GM21526 (cell line): ENCODE measurements around the gene EHD2.
"Not testable (repeated sequence)": the region's sequence is repeated elsewhere in the genome, so short reads cannot be mapped to it uniquely, and the experiment has no call there.

Experiments
- ATAC-seq: cut with Tn5 transposase; IDR thresholded peaks from one replicate; pipeline ENCODE4 v1.9.1; 2021; ENCODE audit warnings: moderate library complexity; ENCODE audit not compliant: unreplicated experiment, low FRiP score

Gene EHD2

GRCh38 chr19:47745010-47745901, 32.0 kb downstream of the EHD2 start, which contains the start of gene NOP53:
NOP53 (plus strand) TSS chr19:47745546; CDS start chr19:47745560, 14 bp downstream.
- ATAC-seq, result peak; percentile 52

DNA sequence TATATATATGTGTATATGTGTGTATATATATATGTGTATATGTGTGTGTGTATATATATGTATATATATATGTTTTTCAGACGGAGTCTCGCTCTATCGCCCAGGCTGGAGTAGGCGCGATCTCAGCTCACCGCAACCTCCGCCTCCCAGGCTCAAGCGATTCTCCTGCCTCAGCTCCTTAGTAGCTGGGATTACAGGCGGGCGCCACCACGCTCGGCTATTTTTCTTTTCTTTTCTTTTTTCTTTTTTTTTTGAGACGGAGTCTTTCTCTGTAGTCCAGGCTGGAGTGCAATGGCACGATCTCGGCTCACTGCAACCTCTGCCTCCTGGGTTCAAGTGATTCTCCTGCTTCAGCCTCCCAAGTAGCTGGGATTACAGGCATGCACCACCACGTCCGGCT, 32.9 kb downstream of the EHD2 start:
- ATAC-seq, result not testable (repeated sequence)

DNA sequence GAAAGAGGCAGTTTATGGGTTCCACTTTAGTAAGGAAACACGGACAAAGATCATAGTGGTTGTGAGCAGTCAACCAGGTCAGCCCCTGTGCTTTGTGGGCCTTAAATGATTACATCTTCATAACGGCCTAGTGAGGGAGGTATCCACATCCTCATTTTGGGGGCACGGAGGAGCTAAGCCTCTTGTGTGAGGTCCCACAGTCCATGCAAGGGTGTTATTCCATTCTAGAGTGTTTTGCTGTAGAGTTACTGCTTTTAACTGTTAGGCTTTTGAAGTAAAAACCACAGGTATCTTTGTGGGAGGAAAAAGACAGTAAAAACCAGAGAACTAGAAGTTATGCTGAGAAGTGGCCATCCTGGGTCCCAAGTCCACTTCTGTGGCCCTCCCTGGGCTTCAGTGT, 36.1 kb downstream of the EHD2 start:
- no peak for ATAC-seq

DNA sequence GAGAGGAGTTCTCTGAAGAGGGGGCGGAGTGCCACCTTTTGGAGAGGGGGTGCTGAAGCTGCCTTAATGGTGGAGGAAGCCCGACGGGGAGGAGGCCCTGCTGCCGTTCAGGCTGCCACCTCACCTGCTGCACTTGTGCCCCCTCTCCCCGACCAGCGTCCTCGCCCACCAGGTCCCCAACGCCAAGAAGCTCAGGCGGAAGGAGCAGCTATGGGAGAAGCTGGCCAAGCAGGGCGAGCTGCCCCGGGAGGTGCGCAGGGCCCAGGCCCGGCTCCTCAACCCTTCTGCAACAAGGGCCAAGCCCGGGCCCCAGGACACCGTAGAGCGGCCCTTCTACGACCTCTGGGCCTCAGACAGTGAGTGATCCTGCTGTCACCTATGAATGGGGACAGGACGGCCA, 37.5 kb downstream of the EHD2 start:
- ATAC-seq, result no peak

DNA sequence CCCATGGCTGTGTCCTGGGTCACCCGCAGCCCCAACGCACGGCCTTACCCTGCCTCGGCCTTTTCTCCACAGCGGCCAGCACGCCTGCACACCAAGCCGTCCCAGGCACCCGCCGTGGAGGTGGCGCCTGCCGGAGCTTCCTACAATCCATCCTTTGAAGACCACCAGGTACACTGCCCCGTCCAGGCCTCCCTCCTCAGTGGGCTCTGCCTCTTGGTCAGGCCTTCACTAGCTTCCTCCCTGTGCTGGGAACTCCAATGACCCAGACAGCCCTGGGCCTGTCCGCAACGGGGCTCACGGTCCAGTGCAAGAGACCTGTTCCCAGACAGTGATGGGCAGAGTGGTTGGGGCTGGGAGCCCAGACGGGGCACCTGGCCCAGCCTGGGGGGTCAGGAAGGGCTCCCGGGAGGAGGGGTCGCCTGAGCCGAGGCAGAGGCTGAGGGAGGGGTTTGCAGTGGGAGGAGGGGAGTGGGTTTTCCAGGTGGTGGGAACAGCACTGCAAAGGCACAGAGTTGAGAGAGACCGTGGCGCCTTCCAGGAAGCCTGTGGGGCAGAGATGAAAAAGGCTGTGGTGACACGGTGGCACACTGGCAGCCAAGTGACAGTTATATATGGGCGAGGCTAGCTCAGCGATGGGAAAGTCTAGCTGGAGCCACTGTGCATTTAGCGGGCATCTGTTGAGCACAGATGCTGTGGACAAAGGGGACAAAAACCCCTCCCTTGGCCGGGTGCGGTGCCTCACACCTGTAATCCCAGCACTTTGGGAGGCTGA, 39.4 kb downstream of the EHD2 start:
- no peak for ATAC-seq

GRCh38 chr19:47754206-47755064, 41.2 kb downstream of the EHD2 start:
- no peak for ATAC-seq

- ATAC-seq, result no peak
These were observed 42.0 kb downstream of the EHD2 start for GRCh38 chr19:47755065-47755761.

DNA sequence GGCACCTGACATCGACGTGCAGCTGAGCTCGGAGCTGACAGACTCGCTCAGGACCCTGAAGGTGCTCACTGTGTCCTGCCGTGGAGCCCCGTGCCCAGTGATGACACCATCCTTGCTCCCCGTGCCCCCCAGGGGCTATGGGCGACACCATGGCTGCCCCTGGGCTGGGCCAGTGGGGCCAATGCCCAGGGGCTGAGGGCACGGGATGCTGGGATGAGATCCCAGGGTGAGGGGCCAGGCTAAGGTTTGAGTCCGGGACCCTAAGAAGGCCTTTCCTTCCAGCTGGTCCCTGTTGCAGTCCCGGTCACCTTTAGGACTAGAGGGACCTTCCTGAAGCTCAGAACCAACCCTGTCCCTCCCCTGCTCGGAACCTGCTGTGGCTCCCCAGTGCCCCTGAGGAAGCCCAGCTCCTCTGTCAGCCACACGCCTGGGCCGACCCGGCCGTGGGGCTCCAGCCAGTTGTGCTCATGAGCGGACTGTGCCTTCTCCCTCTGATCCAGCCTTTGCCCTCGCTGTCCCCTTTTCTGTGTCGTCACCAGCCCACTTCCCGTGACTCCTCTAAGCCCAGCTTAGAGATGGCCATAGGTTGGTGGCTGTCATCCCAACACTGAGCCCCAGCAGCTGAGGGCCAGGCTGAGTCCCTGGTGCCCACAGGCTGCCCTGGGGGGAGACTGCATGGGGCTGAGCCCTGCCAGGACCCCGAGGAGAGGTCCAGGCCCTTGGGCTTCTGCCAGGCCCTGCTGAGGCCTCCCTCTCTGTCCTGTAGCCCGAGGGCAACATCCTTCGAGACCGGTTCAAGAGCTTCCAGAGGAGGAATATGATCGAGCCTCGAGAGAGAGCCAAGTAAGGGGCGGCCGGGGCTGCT, 42.8 kb downstream of the EHD2 start:
- no peak for ATAC-seq

GRCh38 chr19:47756627-47756929, 43.4 kb downstream of the EHD2 start:
- no peak for ATAC-seq

DNA sequence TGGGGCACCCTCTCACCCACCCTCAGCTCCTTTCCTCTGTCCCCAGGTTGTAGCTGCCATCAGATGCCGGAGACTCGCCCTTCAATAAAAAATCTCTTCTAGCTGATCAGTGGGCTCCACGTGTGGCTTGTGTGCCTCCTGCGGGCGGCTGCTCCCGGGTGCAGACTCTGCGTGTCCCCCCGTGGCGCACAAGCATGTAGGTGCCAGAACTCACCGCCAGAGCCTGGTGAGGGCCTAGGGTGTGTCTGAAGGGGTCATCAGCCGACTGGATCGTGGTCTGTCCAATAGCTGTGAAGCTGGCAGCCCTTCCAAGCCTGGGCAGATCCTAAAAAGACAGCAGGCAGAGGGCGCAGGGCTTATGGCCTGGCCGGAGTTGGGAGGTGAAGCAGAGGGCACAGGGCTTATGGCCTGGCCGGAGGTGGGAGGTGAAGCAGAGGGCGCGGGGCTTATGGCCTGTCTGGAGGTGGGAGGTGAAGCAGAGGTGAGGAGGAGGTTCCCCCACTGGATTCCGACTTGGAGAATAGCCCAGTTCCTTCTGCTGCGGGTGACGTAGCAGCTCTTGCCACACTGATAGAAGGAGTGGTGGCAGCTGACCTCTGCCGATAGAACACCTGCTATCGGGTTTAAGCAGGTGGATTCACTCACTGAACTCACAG, 43.9 kb downstream of the EHD2 start:
- ATAC-seq, result no peak

DNA sequence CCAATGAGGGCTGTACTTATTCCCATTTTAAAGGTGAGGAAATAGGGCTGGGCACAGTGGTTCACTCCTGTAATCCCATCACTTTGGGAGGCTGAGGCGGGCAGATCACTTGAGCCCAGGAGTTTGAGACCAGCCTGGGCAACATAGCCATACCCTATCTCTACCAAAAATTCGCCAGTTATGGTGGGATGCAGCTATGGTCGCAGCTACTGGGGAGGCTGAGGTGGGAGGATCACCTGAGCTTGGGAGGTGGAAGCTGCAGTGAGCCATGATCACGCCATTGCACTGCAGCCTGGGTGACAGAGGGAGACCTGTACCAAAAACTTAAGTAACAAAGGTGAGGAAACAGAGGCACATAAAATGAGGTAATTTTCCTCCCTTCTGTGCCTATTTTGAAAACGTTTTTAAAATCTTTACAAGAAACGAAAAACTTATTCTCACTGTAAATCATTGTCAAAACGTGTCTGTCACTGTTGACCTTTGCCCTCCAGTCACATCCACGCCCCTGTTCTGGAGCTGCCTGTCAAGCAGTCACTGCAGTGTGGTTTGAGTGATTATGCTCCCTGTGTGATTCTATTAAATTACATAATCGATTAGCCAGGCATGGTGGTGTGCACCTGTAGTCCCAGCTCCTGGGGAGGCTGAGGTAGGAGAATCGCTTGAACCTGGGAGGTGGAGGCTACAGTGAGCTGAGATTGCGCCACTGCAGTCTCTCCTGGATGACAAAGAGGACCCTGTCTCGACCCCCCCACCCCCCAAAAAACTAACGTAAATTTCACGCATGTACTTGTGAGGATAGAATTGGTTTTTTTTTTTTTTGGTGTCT, 44.6 kb downstream of the EHD2 start:
- ATAC-seq, result no peak

DNA sequence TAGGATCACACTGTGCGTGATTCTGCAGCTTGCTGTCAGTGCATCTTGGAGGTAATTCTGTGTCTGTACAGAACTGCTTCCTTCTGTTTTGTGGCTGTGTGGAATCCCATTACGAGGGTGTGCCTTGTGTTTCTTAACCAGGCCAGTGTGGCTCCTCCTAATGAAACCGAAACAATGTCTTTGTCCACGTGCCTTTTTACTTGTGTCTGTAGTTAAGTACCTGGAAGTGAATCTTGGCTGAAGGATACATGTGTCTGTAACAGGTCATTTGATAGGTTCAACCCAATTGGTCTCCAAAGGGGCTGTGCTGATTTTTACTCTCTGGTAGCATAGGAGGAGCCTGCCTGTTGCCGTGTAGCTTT, 45.2 kb downstream of the EHD2 start:
- no peak for ATAC-seq

GRCh38 chr19:47760632-47760999, 47.4 kb downstream of the EHD2 start:
- no peak for ATAC-seq

DNA sequence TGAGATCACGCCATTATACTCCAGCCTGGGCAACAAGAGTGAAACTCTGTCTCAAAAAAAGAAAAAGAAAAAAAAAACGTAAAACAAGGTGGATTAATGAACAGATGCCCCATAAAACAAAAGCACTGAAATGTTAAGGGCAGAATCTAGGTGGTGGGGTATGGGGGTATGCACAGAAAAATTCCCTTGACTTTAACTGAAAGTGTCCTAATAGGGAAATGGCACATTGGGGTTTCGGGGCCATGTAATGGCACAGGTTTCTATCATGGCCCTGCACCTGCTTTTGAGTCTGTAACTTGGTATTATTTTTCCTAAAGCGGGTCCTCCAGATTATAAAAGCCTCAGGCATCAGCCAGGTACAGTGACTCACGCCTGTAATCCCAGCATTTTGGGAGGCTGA, 48.3 kb downstream of the EHD2 start:
- no peak for ATAC-seq

DNA sequence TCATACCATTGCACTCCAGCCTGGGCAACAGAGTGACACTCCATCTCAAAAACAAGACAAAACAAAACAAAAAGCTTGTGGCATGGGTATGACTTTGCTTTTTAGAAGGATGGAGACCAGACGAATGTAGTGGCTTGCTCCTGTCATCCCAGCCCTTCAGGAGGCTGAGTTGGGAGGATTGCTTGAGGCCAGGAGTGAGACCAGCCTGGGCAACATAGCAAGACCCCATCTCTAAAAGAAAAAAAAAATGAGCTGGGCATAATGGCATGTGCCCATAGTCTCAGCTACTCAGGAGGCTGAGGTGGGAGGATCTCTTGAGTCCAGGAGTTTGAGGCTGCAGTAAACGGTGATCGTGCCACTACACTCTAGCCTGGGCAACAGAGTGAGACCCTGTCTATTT, 48.9 kb downstream of the EHD2 start:
- no peak for ATAC-seq

DNA sequence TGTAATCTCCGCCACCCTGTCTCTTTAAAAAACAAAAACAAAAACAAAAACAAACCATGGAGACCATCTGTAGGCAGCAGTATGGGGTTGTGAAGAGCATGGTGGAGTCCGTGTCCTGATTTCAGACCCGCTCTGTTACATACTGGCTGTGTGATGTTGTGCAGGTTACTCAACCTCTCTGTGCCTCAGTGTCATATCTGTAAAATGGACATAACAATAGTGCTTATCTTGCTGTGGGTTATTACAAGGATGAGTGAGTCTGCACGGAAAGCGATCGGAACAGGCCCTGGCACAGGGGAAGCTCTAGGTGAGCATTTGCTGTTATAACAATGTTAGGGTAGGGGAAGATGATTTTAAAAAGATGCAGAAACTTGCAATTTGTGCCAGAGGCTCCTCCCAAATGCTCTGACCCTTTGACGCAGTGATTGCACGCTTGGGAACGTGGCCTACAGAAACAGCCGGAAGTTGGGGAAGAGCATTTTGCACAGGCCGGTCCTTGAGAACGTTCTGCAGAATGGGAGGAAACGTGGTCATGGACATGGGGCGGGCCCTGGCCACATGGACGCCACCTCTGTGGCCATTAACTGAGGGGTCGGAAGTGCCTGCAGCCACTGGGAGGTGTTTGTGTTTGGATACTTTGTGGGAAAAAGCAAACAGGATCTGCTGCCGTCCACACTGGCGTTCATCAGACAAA, 49.5 kb downstream of the EHD2 start:
- ATAC-seq, result no peak

DNA sequence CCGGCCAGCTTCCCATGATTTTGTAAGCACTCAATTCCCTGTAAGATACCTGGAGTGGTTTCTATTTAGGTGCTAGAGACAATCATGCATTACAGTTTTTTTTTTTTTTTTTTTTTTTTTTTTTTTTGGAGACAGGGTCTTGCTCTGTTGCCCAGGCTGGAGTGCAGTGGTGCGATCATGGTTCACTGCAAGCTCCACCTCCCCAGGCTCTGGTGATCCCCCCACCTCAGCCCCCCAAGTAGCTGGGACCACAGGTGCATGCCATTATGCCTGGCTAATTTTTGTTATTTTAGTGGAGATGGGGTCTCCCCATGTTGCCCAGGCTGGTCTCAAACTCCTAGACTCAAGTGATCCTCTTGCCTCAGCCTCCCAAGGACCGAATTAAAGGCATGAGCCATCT, 51.5 kb downstream of the EHD2 start:
- not testable (repeated sequence) for ATAC-seq
